ENCODE measurements around the gene CERS6.

DNA sequence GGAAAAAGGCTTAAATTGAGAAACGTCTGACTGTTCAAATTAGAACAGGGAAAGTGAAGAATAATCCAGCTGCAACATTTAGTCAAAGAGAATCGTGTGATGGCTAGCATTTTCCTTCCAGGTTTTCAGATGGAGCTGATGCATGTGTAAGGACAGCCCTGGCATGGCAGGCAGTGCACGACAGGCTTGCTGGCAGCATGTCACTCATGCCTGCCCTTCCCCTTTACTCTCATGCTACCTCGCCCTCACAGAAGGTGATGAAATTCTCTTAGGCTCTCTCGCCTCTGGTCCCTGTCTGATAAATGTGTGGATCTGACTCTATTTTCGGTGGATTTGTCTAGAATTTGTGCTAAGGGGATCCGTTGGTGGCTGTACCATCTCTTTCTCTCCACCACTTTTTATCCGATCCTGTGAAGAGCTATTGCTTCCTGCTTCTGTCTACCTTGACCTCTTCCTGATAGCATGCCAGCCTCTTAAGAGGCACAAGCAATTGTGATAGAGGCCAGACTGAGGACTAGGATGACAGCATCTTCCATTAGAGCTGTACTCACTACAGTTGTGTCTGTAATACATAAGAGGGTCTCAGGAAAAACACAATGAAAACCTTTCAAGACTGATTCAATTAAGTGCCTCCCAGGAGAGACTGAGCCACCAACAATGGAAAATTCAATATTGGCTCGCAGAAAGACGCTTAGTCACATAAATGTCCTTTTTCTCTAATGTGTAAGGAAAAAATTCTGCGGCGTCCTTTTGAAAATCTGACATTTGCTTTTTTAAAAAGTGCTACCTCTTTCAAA lies 280.8 kb downstream of the CERS6 start:
- TF ChIP-seq POLR2AphosphoS5 (IDR thresholded peaks at IDR 0.05; ENCODE audit: low read depth, low read length): no peak
- TF ChIP-seq, protein P1, sequence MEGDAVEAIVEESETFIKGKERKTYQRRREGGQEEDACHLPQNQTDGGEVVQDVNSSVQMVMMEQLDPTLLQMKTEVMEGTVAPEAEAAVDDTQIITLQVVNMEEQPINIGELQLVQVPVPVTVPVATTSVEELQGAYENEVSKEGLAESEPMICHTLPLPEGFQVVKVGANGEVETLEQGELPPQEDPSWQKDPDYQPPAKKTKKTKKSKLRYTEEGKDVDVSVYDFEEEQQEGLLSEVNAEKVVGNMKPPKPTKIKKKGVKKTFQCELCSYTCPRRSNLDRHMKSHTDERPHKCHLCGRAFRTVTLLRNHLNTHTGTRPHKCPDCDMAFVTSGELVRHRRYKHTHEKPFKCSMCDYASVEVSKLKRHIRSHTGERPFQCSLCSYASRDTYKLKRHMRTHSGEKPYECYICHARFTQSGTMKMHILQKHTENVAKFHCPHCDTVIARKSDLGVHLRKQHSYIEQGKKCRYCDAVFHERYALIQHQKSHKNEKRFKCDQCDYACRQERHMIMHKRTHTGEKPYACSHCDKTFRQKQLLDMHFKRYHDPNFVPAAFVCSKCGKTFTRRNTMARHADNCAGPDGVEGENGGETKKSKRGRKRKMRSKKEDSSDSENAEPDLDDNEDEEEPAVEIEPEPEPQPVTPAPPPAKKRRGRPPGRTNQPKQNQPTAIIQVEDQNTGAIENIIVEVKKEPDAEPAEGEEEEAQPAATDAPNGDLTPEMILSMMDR (IDR thresholded peaks at IDR 0.05): no peak
- TF ChIP-seq TCF7L2 (IDR thresholded peaks at IDR 0.05; ENCODE audit: low read depth, low read length): no peak
- no peak for TF ChIP-seq SIN3A (IDR thresholded peaks at IDR 0.05; ENCODE audit: borderline replicate concordance, insufficient read depth, low read depth, low read length)
